ENCODE measurements around the gene AADACL4.

AADACL4 gene

GRCh38 chr1:12613180-12613579 lies 30.7 kb upstream of the AADACL4 start:
- no peak for DNase-seq

GRCh38 chr1:12614402-12615158 lies 29.3 kb upstream of the AADACL4 start:
- DNase-seq = no peak

GRCh38 chr1:12615159-12615864 lies 28.6 kb upstream of the AADACL4 start:
- DNase-seq = no peak

GRCh38 chr1:12615865-12616708 lies 27.8 kb upstream of the AADACL4 start:
- peak; percentile 75 for DNase-seq

DNA sequence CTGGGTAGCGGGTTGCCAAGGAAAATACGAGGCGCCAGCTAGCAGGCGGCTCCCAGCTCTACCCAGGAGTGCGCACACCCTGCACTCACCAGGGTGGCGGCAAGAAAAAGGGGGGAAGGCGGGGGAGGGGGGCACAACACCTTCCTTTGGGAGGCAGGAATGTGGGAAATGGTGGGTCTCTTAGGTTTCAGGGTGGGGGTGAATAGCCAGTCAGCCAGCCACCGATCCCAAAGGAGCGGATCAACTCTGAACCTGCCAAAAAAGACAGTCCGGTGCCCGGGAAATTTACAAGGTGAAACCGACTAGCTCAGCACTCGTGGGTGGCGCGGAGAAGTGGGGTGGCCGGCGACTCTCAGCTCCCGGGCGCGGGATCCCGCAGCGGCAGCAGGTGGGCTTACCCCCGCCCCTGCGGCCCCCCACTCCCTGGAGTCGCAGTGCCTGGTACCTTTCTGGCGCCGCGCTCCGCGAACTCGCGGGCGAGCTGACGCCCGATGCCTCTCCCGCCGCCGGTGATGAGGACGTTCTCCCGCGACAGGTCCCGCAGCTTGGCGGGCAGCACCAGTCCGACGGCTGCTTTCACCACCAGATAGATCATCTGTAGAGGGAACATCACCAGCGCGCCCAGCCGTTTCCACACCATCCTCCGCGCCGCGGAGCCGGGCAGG lies 27.0 kb upstream of the AADACL4 start:
- peak; percentile 61 for DNase-seq

DNA sequence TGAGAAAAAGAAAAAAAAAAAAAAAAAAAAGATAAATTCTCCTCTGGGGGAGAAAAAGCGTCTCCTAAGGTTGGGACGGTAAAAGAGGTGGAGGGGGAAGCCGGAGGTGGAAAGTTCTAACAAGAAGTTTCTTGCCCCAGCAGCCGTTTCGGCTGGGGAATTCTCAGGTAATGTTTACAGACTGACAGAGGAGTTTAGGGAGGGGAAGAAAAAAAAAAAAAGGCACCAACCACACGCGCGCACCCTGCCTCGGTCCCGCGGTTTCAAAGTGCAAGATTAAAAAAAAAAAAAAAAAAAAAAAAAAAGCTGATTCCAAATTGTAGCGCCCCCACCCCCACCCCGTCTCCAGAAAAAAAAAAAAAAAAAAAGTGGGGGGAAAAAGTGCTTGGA lies 26.4 kb upstream of the AADACL4 start:
- DNase-seq = no peak

GRCh38 chr1:12617901-12618660 lies 25.8 kb upstream of the AADACL4 start, which contains the start of gene DHRS3:
Gene DHRS3, minus strand, starts transcription at chr1:12618210. Its CDS starts 862 bp downstream, at chr1:12617348.
- peak; percentile 90 for DNase-seq

GRCh38 chr1:12618661-12618964 lies 25.3 kb upstream of the AADACL4 start:
- no peak for DNase-seq

GRCh38 chr1:12618965-12619791 lies 24.7 kb upstream of the AADACL4 start:
- DNase-seq = peak; percentile 84

DNA sequence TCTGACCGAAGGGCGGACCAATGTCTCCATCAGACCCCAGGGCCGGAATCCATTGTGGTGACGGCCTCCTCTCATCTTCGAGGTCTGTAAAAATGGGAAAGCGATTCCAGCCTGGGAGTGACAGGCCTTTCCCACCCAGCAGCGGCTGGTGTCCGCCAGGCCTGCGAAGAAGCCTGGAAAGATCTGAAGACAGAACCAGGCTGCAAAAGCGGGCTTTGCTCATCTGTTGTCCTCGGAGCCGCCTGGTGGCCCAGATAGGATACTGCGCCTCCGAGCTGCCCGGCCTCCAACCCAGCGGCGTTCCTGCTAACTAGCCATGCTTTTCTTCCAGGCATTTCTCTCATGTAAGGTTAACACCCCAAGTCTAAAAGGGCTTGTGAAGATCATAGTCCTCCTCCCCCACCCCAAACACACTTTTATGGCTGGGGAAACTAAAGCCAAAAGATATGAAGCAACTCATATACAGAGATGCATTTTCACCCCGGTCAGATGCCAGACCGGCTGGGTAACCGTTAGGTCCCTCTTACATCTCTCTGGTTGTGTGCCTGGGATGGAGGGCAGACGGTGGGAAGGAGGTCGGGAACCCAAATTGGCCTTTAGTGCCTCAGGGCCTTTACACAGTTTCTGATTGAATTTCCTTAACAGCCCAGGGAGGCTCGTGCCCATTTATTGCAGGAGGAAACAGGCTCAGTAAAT lies 23.9 kb upstream of the AADACL4 start:
- peak; percentile 90 for DNase-seq

DNA sequence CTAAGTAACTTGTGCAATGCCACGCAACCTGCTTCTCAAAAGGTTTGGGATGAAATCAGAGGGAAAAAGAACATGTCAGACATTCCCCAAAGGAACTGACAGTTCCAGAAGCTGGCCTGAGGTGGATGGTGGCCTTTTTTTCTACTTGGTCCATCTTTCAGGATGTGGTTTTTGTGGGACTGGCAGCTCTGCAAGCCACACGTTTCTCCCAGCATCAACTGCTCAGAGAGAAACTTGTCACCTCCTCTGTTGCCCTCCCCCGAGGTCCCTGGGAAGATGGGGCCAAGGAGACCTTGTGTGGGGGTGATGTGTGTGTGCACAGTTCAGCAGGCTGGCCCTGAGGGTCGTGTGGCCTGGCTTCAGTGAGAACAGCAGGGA lies 23.4 kb upstream of the AADACL4 start:
- no peak for DNase-seq

- no peak for DNase-seq
Observed at GRCh38 chr1:12620931-12621330, 23.0 kb upstream of the AADACL4 start.

- peak; percentile 73 for DNase-seq
Observed at GRCh38 chr1:12621346-12622335, 22.2 kb upstream of the AADACL4 start.

- peak; percentile 63 for DNase-seq
Observed at GRCh38 chr1:12622506-12622905, 21.4 kb upstream of the AADACL4 start.

GRCh38 chr1:12625276-12625675 lies 18.6 kb upstream of the AADACL4 start:
- DNase-seq = no peak

DNA sequence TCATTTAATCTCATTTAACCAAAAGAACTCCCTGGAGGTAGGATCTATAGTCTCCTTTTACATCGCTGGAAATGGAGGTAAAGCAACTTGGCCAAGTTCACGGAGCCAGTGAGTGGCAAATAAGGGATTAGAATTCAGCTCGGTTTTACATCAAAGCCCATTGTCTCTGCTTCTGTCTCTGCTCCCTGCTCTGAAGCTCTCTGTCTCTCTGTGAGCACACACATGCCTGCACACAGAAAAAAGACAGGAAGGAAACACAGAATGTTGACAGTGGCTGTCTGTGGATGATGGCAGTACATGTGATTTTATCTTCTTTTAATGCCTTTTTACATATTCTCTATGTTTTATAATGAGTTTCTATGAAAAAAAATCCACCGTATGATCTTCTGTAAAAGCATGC lies 17.0 kb upstream of the AADACL4 start:
- DNase-seq = no peak

- peak; percentile 54 for DNase-seq
Observed at GRCh38 chr1:12627296-12627695, 16.6 kb upstream of the AADACL4 start.

DNA sequence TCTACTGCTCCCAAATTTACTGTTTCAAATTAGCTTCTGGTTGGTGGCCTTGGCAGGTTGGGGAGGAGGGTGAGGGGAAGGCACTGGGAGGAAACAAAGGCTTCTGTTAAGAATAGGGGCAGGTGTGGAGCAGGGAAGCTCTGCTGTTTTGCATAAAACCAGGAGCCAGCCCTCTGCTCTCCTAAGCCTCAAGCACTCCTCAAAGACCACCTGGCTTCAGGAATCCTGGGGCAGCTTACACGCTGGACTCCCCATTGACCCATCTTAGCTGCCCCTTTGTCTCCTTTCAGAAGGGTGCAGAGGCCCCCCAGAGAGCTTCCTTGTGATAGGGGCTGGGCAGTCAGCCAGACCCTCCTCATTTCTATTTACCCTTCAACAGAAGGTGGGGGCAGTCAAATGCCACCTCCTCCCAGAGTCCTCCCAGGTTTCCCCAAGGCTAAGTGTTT lies 14.4 kb upstream of the AADACL4 start:
- no peak for DNase-seq

Measured in left hindlimb (tissue), 1 donor.